Mammary epithelial cell (primary cell): ENCODE data around the gene TARP.

Experiments
- EZH2 ChIP-seq: IDR thresholded peaks from 2 replicates; pipeline ENCODE4 v1.6.1; 2012; ENCODE audit warnings: low read length, inconsistent platforms, borderline replicate concordance
- TF ChIP-seq, protein P1 (sequence below), 2 donors: IDR thresholded peaks in 1 of 2; conservative IDR thresholded peaks in 1 of 2; 2 replicates each; pipeline ENCODE4 v1.5.1; 2011 to 2012; ENCODE audit warnings: inconsistent platforms in 2 of 2, low read length in 2 of 2, mild to moderate bottlenecking in 2 of 2, control low read depth in 1 of 2, low read depth in 1 of 2; ENCODE audit not compliant: insufficient read depth in 1 of 2; ENCODE audit errors: extremely low read depth in 1 of 2

DNA sequence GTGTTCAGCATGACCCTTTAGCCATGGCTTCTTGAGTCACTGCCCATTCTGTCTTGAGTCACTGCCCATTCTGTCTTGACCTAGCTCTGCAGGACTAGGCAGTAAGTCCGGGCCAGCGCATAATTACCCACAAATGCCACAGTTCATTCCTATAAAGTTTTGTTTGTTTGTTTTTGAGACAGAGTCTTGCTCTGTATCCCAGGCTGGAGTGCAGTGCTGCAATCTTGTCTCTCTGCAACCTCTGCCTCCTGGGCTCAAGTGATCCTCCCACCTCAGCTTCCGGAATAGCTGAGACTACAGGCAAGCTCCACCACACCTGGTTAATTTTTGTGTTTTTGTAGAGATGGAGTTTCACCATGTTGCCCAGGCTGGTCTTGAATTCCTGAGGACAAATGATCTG is 32.7 kb upstream of the TARP start:
- TF ChIP-seq, protein P1, sequence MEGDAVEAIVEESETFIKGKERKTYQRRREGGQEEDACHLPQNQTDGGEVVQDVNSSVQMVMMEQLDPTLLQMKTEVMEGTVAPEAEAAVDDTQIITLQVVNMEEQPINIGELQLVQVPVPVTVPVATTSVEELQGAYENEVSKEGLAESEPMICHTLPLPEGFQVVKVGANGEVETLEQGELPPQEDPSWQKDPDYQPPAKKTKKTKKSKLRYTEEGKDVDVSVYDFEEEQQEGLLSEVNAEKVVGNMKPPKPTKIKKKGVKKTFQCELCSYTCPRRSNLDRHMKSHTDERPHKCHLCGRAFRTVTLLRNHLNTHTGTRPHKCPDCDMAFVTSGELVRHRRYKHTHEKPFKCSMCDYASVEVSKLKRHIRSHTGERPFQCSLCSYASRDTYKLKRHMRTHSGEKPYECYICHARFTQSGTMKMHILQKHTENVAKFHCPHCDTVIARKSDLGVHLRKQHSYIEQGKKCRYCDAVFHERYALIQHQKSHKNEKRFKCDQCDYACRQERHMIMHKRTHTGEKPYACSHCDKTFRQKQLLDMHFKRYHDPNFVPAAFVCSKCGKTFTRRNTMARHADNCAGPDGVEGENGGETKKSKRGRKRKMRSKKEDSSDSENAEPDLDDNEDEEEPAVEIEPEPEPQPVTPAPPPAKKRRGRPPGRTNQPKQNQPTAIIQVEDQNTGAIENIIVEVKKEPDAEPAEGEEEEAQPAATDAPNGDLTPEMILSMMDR (conservative IDR thresholded peaks at IDR 0.05 in 1 of 2, IDR thresholded peaks at IDR 0.05 in 1 of 2; ENCODE audit: extremely low read depth in 1 of 2, insufficient read depth in 1 of 2, low read depth in 1 of 2, low read length in 2 of 2), result no peak
- no peak for TF ChIP-seq EZH2
